GM12892 (cell line): ENCODE data around the gene CRY1. TPM values are rescaled to one million over a fixed set of nuclear protein-coding genes. Genes with fewer than 3 reads are reported as not detected.
A peak's percentile ranks its signal among the peaks of the same experiment; 100 is the strongest.

Experiments used
- DNase-seq: peaks from one replicate; pipeline ENCODE4 v3.0.0; 2011; ENCODE audit not compliant: insufficient read length
- FAIRE-seq: peaks from 2 replicates; lab custom pipeline; 2011; peaks lifted over from hg19 to GRCh38; lab: Jason Lieb, UNC
- POLR2A ChIP-seq: IDR thresholded peaks from 2 replicates; pipeline ENCODE4 v1.6.1; 2011; ENCODE audit warnings: low read depth, low read length, control low read depth
- POLR2AphosphoS5 ChIP-seq: IDR thresholded peaks from 2 replicates; pipeline ENCODE4 v1.6.1; 2011; ENCODE audit warnings: low read depth, low read length, control low read depth
- TAF1 ChIP-seq: IDR thresholded peaks from 2 replicates; pipeline ENCODE4 v1.6.1; 2011; ENCODE audit warnings: low read depth, mild to moderate bottlenecking, control low read depth, low read length, borderline replicate concordance
- polyA plus RNA-seq: library from polyadenylated mRNA; unstranded; fragments of >200 nt; gene quantifications from one replicate; pipeline ENCODE4 v1.2.1, GENCODE V29; 2012; ENCODE audit warnings: missing spikeins, inconsistent platforms; ENCODE audit not compliant: missing spikeins

Gene CRY1
- polyA plus RNA-seq: 3.5 TPM

DNA sequence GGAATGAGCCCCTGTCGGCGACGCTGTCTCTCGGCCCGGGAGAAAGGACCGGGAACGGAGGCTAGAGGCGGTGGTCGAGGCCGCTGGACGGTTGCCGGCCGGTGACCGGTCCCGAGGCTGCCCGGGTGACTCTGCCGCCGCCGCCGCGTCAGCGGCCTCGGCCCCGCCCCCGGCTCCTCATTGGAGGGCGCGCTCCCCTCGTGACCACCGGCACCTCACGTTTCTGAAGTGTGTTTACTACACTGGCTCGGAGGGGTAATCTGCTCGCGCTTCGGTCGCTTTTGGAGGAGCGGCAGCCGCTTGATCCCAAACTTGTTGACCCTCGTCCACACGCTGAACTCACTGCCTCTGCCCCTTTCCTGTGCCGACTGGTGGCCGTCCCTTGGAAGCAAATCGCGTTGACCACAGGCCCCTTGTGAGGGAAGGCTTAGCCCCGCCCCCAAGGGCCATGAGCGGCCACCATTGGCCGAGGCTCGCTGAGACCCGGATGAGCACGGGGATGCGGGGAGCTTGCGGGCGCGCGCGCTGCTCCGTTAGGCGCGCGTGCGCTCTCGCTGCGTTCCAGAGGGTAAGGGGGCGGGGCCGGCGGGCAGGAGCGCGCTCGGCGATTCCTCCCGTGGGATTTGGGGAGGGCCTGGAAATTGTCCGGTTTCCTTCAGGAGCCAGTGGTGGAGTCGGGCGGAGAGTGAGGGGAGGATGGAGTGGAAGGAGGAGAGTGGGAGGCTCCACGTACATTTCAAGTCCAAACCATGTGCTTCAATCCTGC, at the start of gene CRY1:
TSS of gene CRY1 (minus strand) at position 133 of the 766 bp plus-strand sequence. CDS start 588 bp downstream, outside the sequence.
- TF ChIP-seq POLR2AphosphoS5 (0 out of 2 replicates have a peak, but pooled peaks have one; percentile 21), TAF1 (no peak), POLR2A (peak; percentile 70; the same call in 1 of the 2 replicates)
- FAIRE-seq (peak; percentile 83), DNase-seq (peak; percentile 66)

DNA sequence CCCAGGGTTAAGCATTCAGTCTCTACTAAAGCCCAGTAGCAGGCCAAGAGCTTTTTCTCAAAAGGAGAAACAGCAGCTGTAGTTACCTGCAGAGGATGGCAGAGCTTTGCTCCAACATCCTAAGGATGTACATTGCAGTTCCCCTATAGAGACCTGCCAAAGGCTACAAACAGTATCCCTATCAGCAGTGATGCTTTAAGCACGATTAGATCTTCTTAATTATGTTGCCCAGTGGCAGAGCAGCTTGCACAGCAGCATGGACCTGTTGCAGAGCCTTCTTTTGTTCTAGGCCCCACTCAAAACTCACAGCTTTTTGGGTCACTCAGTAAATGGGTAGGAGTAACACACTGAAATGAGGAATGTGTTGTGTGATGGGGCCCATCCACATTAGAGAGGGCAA, 46.4 kb upstream of the CRY1 start:
- TF ChIP-seq POLR2AphosphoS5 (no peak), POLR2A (no peak), TAF1 (no peak)
- DNase-seq (no peak), FAIRE-seq (no peak)

- TF ChIP-seq TAF1 (no peak), POLR2AphosphoS5 (no peak), POLR2A (no peak)
- FAIRE-seq: no peak
Observed at GRCh38 chr12:107138990-107139389, 45.6 kb upstream of the CRY1 start.

DNA sequence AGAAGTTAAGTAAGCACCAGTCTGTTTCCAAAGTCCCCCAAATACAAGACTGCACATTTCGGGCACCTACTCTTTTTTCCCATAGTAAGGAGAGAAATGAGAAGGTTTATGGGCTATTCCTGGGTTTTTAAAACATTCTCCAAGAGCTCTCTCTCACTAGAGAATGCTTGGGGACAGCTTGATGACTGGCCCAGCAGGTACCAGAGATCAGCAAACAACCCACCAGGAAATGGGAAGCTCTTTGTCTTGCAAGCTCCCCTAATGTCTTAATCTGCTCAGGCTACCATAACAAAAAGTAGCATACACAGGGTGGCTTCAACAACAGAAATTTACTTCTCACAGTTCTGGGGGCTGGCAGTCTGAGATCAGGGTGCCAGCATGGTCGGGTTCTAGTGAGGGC, 41.8 kb upstream of the CRY1 start:
- TF ChIP-seq POLR2A: no peak
- TF ChIP-seq TAF1: no peak
- TF ChIP-seq POLR2AphosphoS5: no peak
- FAIRE-seq: no peak
- no peak for DNase-seq

More at GRCh38 chr12:107138990-107139389, 45.6 kb upstream of the CRY1 start:
- DNase-seq: no peak

DNA sequence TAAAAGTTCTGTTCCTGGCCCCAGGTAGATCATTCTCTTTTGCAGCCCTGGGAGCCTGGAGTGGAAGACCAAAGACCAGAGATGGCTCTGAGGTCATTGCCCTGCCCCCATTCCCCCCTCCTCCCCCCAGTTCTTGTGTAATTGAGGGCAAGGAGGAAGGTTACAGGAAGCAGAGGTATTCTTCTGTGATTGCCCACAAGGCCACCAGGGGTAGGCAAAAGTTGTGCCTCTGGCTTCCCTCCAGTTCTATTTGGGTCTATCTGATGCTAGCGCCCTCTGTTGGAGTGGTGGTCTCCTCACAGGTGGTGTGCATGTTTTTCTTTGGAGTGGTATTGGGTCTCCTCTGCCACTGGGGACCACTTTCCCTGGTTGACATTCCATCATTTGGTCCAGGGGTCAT, 41.2 kb upstream of the CRY1 start:
- TF ChIP-seq POLR2AphosphoS5: no peak
- no peak for TF ChIP-seq TAF1
- TF ChIP-seq POLR2A: no peak
- DNase-seq: no peak
- FAIRE-seq: no peak

GRCh38 chr12:107133462-107133861, 40.1 kb upstream of the CRY1 start:
- DNase-seq: no peak
- TF ChIP-seq POLR2A (no peak), TAF1 (no peak), POLR2AphosphoS5 (no peak)
- no peak for FAIRE-seq

DNA sequence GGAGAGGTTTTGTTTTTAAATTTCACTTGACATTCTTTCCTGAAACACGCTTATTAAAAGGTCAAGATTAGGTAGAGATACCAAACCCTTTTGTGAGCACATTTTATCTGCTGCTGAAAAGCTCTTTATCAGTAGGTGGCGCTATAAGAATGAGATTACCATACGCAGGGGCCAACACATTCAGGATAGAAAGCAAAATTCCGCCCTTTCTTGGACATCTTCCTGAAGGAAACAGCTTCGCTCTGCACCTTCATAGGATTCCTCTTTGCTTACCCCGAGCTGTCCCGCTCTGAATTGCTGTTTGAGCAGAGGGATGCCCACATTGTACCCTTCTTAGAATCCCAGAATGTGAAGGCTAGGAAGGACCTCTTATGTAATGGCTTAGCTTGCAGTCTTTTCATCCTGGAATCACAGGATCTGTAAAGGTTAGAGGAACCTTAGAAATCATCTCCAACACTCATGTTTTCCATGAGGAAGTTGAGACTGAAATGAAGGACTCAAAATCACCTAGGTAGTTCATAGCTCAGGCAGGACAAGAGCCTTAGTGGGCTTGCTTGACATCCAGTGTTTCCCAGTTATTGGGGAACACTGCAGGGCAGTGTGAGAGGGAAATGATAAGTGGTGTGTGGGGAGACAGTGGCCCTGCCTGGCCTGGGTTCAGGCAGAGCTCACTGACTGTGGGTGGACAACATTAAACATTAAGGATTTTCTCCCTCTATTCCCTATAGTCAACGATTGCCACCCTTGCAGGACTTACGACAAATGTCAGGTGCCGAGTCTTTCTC, 38.7 kb upstream of the CRY1 start:
- FAIRE-seq: peak; percentile 89
- TF ChIP-seq POLR2A (no peak), TAF1 (no peak), POLR2AphosphoS5 (no peak)

GRCh38 chr12:107130830-107131611, 37.7 kb upstream of the CRY1 start:
- DNase-seq (no peak), FAIRE-seq (no peak)
- TF ChIP-seq POLR2AphosphoS5 (no peak), TAF1 (no peak), POLR2A (no peak)

More for the DNA sequence above, 38.7 kb upstream of the CRY1 start:
- DNase-seq: no peak

DNA sequence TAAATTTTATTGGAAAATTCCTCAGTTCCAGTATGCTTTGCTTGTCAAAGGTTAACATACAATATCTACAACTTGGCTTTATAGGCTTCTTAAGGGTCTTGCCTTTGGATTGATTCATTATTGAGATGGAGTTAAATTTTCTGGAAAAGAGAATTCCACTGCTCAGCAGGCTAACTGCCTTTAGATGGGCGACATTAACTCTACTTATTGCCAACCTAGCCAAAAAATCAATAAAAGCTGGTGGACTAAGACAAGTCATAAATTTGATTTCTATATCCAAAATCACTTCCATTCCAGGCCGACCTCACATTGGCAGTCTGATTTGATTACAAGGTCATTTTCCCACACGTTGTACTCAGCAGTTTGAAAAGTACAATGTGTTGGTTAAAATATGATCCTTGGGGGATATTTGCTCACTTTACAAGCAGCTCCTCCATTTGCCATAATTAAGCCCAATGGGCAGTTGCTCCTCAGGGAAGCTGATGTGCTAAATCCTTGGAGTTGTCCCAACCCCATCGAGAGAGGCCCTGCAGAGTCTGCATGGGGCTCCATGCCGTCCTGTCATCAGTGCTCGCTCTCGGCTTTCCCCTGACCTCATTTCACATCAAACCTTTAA, 36.1 kb upstream of the CRY1 start:
- DNase-seq (no peak), FAIRE-seq (no peak)
- no peak for TF ChIP-seq POLR2A
- TF ChIP-seq TAF1: no peak
- TF ChIP-seq POLR2AphosphoS5: no peak

GRCh38 chr12:107127482-107128430, 34.4 kb upstream of the CRY1 start:
- FAIRE-seq: no peak
- no peak for DNase-seq
- TF ChIP-seq TAF1: no peak
- no peak for TF ChIP-seq POLR2A
- no peak for TF ChIP-seq POLR2AphosphoS5
